DND-41 (cell line): ENCODE results near the gene MSL1.

Experiments
- EZH2 ChIP-seq: IDR thresholded peaks from 3 replicates; pipeline ENCODE4 v1.6.1; 2012; ENCODE audit warnings: borderline replicate concordance, low read depth, mild to moderate bottlenecking, moderate library complexity, low read length, inconsistent platforms; ENCODE audit not compliant: severe bottlenecking
- TF ChIP-seq, protein P1 (sequence below): IDR thresholded peaks from 2 replicates; pipeline ENCODE4 v1.5.1; 2012; ENCODE audit warnings: borderline replicate concordance, low read length, moderate library complexity, mild to moderate bottlenecking; ENCODE audit not compliant: poor library complexity, severe bottlenecking; ENCODE audit errors: extremely low read depth

DNA sequence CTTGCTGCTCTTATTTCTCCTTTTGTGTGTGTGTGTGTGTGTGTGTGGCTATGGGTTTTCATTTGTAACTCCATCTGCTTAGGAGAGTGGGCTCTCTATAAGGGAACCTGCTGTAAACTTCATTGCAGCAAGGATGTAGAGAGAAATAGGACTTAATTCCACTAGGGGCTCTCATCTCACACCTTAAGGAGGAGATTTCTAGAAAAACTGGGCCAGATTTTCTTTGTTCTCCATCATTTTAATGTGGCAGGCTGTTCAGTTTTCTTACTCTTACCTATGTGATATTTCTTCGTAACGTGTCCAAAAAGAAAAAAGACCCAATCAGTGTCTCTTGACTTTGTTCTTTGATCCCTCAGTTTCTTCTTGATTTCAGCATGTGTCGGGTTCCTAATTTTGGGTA, 14.0 kb downstream of the MSL1 start:
- TF ChIP-seq, protein P1, sequence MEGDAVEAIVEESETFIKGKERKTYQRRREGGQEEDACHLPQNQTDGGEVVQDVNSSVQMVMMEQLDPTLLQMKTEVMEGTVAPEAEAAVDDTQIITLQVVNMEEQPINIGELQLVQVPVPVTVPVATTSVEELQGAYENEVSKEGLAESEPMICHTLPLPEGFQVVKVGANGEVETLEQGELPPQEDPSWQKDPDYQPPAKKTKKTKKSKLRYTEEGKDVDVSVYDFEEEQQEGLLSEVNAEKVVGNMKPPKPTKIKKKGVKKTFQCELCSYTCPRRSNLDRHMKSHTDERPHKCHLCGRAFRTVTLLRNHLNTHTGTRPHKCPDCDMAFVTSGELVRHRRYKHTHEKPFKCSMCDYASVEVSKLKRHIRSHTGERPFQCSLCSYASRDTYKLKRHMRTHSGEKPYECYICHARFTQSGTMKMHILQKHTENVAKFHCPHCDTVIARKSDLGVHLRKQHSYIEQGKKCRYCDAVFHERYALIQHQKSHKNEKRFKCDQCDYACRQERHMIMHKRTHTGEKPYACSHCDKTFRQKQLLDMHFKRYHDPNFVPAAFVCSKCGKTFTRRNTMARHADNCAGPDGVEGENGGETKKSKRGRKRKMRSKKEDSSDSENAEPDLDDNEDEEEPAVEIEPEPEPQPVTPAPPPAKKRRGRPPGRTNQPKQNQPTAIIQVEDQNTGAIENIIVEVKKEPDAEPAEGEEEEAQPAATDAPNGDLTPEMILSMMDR: peak; percentile 21
- TF ChIP-seq EZH2: no peak
